NCI-H2227 (cell line): Measurements from ENCODE around the gene NARS2.
"Not testable (repeated sequence)": the region's sequence is repeated elsewhere in the genome, so short reads cannot be mapped to it uniquely, and the experiment has no call there.

ENCODE experiments used
- DNase-seq: peaks from one replicate; lab custom pipeline; 2025; ENCODE audit not compliant: unreplicated experiment; lab: John Stamatoyannopoulos, UW

The NARS2 gene

GRCh38 chr11:78577495-78577894 lies 2.8 kb upstream of the NARS2 start:
- no peak for DNase-seq

GRCh38 chr11:78576549-78577097 lies 2.0 kb upstream of the NARS2 start:
- DNase-seq = no peak

- DNase-seq = peak; percentile 40
These were observed 814 bp upstream of the NARS2 start for GRCh38 chr11:78575478-78575877.

GRCh38 chr11:78573681-78574080 lies 983 bp downstream of the NARS2 start:
- DNase-seq = no peak

GRCh38 chr11:78573271-78573670 lies 1.4 kb downstream of the NARS2 start:
- DNase-seq = no peak

- DNase-seq = no peak
These were observed 2.3 kb downstream of the NARS2 start for GRCh38 chr11:78572394-78572793.

GRCh38 chr11:78570031-78570430 lies 4.6 kb downstream of the NARS2 start:
- DNase-seq = no peak

GRCh38 chr11:78567209-78567608 lies 7.5 kb downstream of the NARS2 start:
- no peak for DNase-seq

GRCh38 chr11:78564490-78565467 lies 9.9 kb downstream of the NARS2 start:
- peak; percentile 76 for DNase-seq

- not testable (repeated sequence) for DNase-seq
These were observed 10.6 kb downstream of the NARS2 start for GRCh38 chr11:78564037-78564436.

GRCh38 chr11:78563090-78563489 lies 11.6 kb downstream of the NARS2 start:
- DNase-seq = not testable (repeated sequence)

GRCh38 chr11:78562398-78562797 lies 12.3 kb downstream of the NARS2 start:
- DNase-seq = no peak

- DNase-seq = no peak
These were observed 13.7 kb downstream of the NARS2 start for GRCh38 chr11:78560826-78561484.

- DNase-seq = no peak
These were observed 14.5 kb downstream of the NARS2 start for GRCh38 chr11:78560153-78560552.

- no peak for DNase-seq
These were observed 17.4 kb downstream of the NARS2 start for GRCh38 chr11:78557236-78557635.

- DNase-seq = no peak
These were observed 19.1 kb downstream of the NARS2 start for GRCh38 chr11:78555592-78555991.

GRCh38 chr11:78552881-78553280 lies 21.8 kb downstream of the NARS2 start:
- DNase-seq = no peak

- not testable (repeated sequence) for DNase-seq
These were observed 22.5 kb downstream of the NARS2 start for GRCh38 chr11:78552139-78552538.

GRCh38 chr11:78551066-78551465 lies 23.6 kb downstream of the NARS2 start:
- no peak for DNase-seq

- no peak for DNase-seq
These were observed 24.8 kb downstream of the NARS2 start for GRCh38 chr11:78549624-78550409.
